Measurements from ENCODE around the gene MALRD1. TPM values are rescaled to one million over a fixed set of nuclear protein-coding genes. Genes with fewer than 3 reads are reported as not detected.

MALRD1 gene
- total RNA-seq, 4 donors from 2014 or later, result 0.75 to 2.4 (median 0.82) TPM; not detected in 1

DNA sequence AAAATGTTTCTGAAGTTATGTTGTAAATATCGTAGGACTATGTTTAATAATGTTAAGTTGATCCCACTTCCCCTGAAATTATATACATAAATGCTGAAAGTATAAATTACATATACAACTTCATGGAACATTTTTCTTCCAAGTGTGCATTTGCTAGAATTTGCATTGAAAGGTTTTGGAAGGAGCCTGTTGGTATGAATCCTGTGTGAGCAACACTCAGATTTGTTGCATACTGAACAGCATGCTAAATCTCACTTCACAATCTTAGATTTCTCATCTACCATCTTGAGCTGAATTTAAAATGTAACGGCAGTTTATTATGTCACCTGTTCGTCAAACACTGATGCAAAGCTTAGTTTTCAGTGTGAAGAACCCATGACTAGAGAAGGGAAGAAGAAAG, 172.6 kb downstream of the MALRD1 start:
- Histone ChIP-seq H3K4me3 (no peak overlapping the region), H3K27me3 (no peaks in the 10 kb centered on the region), H3K9me3 (no peaks in the 10 kb centered on the region), H3K36me3 (no peaks in the 10 kb centered on the region), H3K4me1 (no peaks in the 10 kb centered on the region), H3K27ac (no peak overlapping the region)
- intact Hi-C loops (cut with DNase I; ENCODE audit: low total_unique reads), result no loop called here
- 77 to 100% methylated on average over 1 to 3 of the region's 3 CpGs for WGBS, 2 donors (ENCODE audit: low coverage in 1 of 2)
- in situ Hi-C loops (cut with MboI; ENCODE audit: low pct_ligation_motif_present in 1 of 4, low pct_unique_long_range_greater_than_20kb in 1 of 4, low sequenced_read_pairs in 3 of 4), result no loop called here
- DNase-seq, result no peak
- TF ChIP-seq CTCF (IDR thresholded peaks at IDR 0.05) (no peak), POLR2A (IDR thresholded peaks at IDR 0.05) (no peak), POLR2AphosphoS5 (IDR thresholded peaks at IDR 0.05) (no peak), EP300 (IDR thresholded peaks at IDR 0.05; ENCODE audit: low read depth) (no peak)

DNA sequence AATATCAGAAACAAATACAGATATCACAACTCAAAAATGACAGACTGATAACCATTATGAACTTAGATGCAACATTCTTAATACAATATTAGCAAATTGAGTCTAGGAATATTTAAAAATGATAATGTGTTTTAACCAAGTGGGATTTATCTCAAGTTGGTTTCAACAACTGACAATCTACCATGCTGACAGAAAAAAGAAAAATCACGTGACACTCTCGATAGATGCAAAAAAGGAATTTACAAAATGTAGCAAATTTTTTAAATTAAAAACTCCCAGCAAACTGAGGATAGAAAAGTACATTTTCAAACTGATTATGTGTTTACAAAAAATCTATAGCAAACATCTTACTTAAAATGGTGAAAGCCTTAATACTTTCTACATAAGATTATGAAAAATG, 177.4 kb downstream of the MALRD1 start:
- H3K4me1 ChIP-seq, result no peaks in the 10 kb centered on the region
- H3K4me3 ChIP-seq, result no peak overlapping the region
- in situ Hi-C loops (cut with MboI; ENCODE audit: low pct_ligation_motif_present in 1 of 4, low pct_unique_long_range_greater_than_20kb in 1 of 4, low sequenced_read_pairs in 3 of 4) (no loop called here), intact Hi-C loops (cut with DNase I; ENCODE audit: low total_unique reads) (no loop called here)
- WGBS, 2 donors (ENCODE audit: low coverage in 1 of 2), result 78 to 96% methylated on average over 2 of the region's 2 CpGs
- H3K27ac ChIP-seq, result no peak overlapping the region
- TF ChIP-seq CTCF (IDR thresholded peaks at IDR 0.05), result no peak
- no peak for TF ChIP-seq POLR2A (IDR thresholded peaks at IDR 0.05)
- TF ChIP-seq EP300 (IDR thresholded peaks at IDR 0.05; ENCODE audit: low read depth), result no peak
- TF ChIP-seq POLR2AphosphoS5 (IDR thresholded peaks at IDR 0.05), result no peak
- H3K36me3 ChIP-seq, result no peaks in the 10 kb centered on the region
- no peaks in the 10 kb centered on the region for H3K9me3 ChIP-seq
- DNase-seq, result no peak
- no peaks in the 10 kb centered on the region for H3K27me3 ChIP-seq

DNA sequence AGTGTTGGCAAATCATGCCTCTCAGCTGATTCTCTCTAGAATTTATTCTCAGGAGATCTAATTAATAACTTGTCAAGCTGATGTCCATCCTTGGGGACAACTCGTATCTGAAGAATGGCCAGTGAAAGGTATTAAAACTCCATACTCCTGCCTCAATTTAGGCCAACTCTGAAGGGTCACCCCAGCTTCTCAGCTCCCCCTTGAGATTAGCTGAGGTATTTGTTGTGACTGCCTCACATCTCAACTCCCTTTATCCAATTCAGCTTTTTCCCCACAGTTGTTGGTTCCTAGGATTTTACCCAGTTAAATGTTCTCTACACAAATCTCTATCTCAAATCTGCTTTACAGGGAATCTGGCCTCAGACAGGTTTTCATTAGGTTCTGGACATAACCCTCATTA, 182.4 kb downstream of the MALRD1 start:
- intact Hi-C loops (cut with DNase I; ENCODE audit: low total_unique reads), result no loop called here
- TF ChIP-seq POLR2A (IDR thresholded peaks at IDR 0.05) (no peak), POLR2AphosphoS5 (IDR thresholded peaks at IDR 0.05) (no peak), CTCF (IDR thresholded peaks at IDR 0.05) (no peak), EP300 (IDR thresholded peaks at IDR 0.05; ENCODE audit: low read depth) (no peak)
- Histone ChIP-seq H3K4me1 (no peaks in the 10 kb centered on the region), H3K36me3 (no peaks in the 10 kb centered on the region), H3K27ac (no peak overlapping the region), H3K27me3 (no peaks in the 10 kb centered on the region), H3K4me3 (no peak overlapping the region), H3K9me3 (no peaks in the 10 kb centered on the region)
- no peak for DNase-seq
- 80% methylated on average over 1 of the region's 1 CpG; no CpG with 5 or more reads in 1 of the 2 donors for WGBS, 2 donors (ENCODE audit: low coverage in 1 of 2)
- in situ Hi-C loops (cut with MboI; ENCODE audit: low pct_ligation_motif_present in 1 of 4, low pct_unique_long_range_greater_than_20kb in 1 of 4, low sequenced_read_pairs in 3 of 4), result no loop called here

DNA sequence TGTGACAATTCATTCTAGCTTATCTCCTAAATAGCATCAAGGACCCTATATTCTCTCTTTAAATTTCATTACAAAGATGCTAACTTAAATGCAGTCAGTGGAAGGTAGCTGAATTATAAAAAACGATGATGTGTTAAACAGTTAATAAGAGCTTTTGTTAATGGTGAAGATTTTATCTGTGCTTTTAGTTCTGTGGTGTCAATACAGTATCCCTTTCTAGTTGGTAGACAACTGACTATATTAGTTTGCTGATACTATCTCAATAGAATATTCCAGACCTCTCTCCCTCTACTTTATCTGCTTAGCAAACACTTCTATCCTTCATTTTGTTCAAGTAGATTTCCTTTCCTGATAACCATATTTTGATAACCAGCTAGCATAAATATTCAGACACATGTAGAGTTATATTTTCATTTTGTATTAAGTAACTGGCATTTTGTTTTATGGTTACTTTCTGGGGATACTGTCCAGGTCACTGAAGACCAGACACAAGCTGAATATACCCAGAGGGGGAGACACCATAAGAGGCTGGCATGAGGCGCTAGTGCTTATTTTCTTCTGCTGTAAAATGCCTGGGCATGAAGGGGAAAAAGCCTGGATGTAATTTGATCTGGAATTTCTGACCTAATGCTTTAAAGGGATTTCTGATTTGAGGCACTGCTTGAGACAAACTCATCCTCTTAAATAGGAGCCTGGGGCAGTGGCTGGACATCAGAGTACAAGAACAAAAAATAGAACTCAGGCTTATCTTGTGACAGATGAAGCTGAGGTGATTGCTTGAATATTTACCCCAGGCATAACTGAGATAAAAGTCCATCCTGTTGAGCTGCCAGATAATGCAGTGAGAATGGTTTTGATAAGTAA, 197.5 kb downstream of the MALRD1 start:
- 56 to 79% methylated on average over 2 of the region's 2 CpGs for WGBS, 2 donors (ENCODE audit: low coverage in 1 of 2)
- in situ Hi-C loops (cut with MboI; ENCODE audit: low pct_ligation_motif_present in 1 of 4, low pct_unique_long_range_greater_than_20kb in 1 of 4, low sequenced_read_pairs in 3 of 4), result no loop called here
- no peak overlapping the region for H3K4me3 ChIP-seq
- no peak for DNase-seq
- no peaks in the 10 kb centered on the region for H3K27me3 ChIP-seq
- H3K4me1 ChIP-seq, result no peaks in the 10 kb centered on the region
- H3K36me3 ChIP-seq, result no peaks in the 10 kb centered on the region
- H3K27ac ChIP-seq, result no peak overlapping the region
- intact Hi-C loops (cut with DNase I; ENCODE audit: low total_unique reads), result no loop called here
- TF ChIP-seq POLR2AphosphoS5 (IDR thresholded peaks at IDR 0.05) (no peak), POLR2A (IDR thresholded peaks at IDR 0.05) (no peak), EP300 (IDR thresholded peaks at IDR 0.05; ENCODE audit: low read depth) (no peak), CTCF (IDR thresholded peaks at IDR 0.05) (no peak)
- no peaks in the 10 kb centered on the region for H3K9me3 ChIP-seq
